Mononuclear cell (primary cell): Measurements from ENCODE around the gene OR2T12. TPM values are rescaled to one million over a fixed set of nuclear protein-coding genes. Genes with fewer than 3 reads are reported as not detected.

Source experiments
- total RNA-seq: library from RNA; depleted of rRNA; stranded (reverse); fragments of >200 nt; gene quantifications from one replicate; pipeline ENCODE4 v1.2.3, GENCODE V29; 2012

The OR2T12 gene
- total RNA-seq, 1 donor, result not detected

Other genes starting within 250 kb of the OR2T12 start
- 0.21 TPM for gene OR2L13, start 208.2 kb downstream of the OR2T12 start, total RNA-seq
- not detected for gene OR2M5, start 158.3 kb downstream of the OR2T12 start, total RNA-seq
- 0.10 TPM for gene OR2M2, start 128.6 kb downstream of the OR2T12 start, total RNA-seq
- not detected for gene OR2M3, start 106.2 kb downstream of the OR2T12 start, total RNA-seq
- gene OR2M4, start 72.0 kb downstream of the OR2T12 start, total RNA-seq, result not detected
- not detected for gene OR2T33, start 25.4 kb downstream of the OR2T12 start, total RNA-seq
- not detected for gene OR2M7, start 21.1 kb upstream of the OR2T12 start, total RNA-seq
- not detected for gene OR14C36, start 45.4 kb upstream of the OR2T12 start, total RNA-seq
- not detected for gene OR2T4, start 58.2 kb upstream of the OR2T12 start, total RNA-seq
- gene OR2T6, start 72.3 kb upstream of the OR2T12 start, total RNA-seq, result not detected
- gene OR2T1, start 99.6 kb upstream of the OR2T12 start, total RNA-seq, result not detected
- 0.42 TPM for gene OR2T2, start 142.2 kb upstream of the OR2T12 start, total RNA-seq
- gene OR2T3, start 169.9 kb upstream of the OR2T12 start, total RNA-seq, result 0.42 TPM
- 0.10 TPM for gene OR2T5, start 185.2 kb upstream of the OR2T12 start, total RNA-seq
- 0.10 TPM for gene OR2G6, start 204.6 kb upstream of the OR2T12 start, total RNA-seq